Fibroblast of villous mesenchyme (primary cell): Measurements from ENCODE around the gene KCND1. TPM values are rescaled to one million over a fixed set of nuclear protein-coding genes. Genes with fewer than 3 reads are reported as not detected.

ENCODE experiments used
- DNase-seq: peaks from one replicate; pipeline ENCODE4 v3.0.0-alpha.2; 2010; ENCODE audit warnings: low read depth
- H3K4me3 ChIP-seq: 2 replicates; pipeline ENCODE4 v1.5.1; 2011; ENCODE audit warnings: low read depth, mild to moderate bottlenecking, low read length
- total RNA-seq: library from RNA; depleted of rRNA; stranded (reverse); fragments of >200 nt; gene quantifications from 2 replicates; pipeline ENCODE4 v1.2.3, GENCODE V29; 2012
- TF ChIP-seq, protein P1 (sequence below): IDR thresholded peaks from 2 replicates; pipeline ENCODE4 v1.5.1; 2012; ENCODE audit warnings: low read depth, mild to moderate bottlenecking, low read length; ENCODE audit not compliant: insufficient read depth

KCND1 gene
- total RNA-seq, 1 donor, result 2.6 TPM

DNA sequence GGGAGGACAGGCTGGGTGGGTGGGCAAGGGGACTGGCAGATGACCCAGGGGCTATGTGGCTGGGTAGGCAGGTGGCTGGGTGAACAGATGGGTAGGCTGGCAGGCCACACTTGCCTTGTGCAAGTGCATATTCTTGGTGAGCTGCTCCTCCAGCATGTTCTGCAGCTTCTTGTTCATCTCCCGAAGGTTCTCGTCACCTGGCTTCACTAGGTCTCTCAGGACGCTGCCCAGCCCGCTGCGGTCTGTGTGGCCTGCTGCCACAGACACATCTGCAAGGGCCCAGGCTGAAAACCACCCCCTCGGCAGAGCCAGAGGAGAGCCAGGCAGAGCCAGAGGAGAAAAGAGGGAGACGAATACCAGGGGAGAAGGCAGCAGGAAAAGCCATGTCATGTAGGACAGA lies 3.4 kb upstream of the KCND1 start:
- no peak overlapping the region for H3K4me3 ChIP-seq
- TF ChIP-seq, protein P1, sequence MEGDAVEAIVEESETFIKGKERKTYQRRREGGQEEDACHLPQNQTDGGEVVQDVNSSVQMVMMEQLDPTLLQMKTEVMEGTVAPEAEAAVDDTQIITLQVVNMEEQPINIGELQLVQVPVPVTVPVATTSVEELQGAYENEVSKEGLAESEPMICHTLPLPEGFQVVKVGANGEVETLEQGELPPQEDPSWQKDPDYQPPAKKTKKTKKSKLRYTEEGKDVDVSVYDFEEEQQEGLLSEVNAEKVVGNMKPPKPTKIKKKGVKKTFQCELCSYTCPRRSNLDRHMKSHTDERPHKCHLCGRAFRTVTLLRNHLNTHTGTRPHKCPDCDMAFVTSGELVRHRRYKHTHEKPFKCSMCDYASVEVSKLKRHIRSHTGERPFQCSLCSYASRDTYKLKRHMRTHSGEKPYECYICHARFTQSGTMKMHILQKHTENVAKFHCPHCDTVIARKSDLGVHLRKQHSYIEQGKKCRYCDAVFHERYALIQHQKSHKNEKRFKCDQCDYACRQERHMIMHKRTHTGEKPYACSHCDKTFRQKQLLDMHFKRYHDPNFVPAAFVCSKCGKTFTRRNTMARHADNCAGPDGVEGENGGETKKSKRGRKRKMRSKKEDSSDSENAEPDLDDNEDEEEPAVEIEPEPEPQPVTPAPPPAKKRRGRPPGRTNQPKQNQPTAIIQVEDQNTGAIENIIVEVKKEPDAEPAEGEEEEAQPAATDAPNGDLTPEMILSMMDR, result no peak
- no peak for DNase-seq

DNA sequence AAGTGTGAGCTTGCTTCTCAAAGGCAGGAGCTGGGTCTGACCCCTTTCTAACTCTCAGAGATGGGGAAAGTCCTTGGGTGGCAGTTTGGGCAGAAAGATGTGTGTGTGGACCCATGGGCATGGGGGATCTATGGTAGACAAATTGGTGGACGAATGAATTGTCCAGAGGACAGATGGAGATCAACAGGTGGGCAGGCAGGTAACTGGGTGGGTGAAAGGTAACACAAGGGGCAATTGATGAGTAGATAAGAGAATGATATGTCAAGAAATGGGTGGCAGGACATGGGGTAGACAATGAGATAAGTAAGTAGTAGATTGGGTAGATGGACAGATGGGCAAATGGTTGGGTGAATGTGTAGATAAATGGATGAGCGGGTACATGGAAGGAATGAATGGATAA lies 2.9 kb upstream of the KCND1 start:
- no peak for DNase-seq
- H3K4me3 ChIP-seq, result no peak overlapping the region
- TF ChIP-seq, protein P1, result no peak

DNA sequence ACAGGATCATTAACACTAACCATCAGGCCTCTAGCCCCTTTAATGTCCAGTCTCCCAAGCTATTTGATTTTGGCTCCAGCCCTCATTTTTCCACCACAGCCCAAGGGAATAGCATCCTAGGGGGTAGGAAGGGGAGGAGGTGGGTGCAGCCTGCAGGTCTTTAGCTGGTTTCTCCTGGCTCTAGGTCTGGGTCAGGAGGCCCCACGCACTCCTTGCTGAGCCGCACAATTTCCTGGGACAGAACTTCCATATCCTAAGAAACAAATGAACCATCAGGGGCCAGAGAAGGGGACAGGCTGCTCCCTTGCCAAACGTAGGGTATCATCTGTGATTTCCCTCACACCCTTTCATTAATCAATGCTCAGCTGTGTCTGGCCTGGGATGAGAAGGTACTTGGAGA lies 2.4 kb upstream of the KCND1 start:
- no peak overlapping the region for H3K4me3 ChIP-seq
- no peak for DNase-seq
- TF ChIP-seq, protein P1, result no peak

DNA sequence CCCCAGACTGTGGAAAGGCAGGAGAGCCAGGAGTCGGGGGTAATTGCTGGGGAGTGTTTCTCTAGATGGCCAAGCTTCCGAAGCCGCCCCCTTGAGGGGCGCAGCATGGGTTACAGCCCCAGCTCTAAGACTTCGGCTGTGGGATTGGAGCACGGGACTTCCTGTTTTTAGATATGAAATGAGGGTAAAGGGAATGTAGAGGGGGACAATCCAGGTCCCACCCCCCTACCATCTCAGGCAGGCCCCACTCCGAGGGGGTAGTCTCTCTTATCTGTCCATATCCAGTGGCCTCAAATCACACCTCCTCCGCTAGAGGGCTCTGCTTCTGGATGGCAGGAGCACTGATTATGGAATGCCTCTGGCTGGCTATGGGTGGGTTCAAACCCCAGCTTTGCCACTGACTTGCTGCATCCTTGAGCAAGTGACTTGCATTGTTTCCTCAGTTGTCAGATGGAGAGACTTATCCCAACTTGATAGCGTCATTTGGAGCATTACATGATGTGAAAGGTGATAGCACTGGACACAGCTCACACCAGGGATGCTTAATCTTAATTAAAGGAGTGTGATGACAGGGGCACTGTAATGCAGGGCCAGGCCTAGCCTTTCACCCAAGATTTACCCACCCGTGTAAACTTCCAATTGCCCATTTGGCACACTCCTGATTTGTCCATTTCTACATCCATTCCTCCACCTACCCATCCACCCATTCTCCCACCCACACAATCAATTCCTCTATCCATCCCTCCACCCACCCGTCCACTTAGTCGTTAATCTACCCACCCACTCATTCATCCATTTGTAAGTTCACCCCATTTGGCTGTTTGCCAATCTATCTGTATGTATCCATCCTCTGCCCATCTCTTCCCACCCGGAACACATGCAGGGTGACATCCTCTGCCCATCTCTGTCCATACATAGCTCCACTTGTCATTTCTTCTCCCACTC lies 848 bp upstream of the KCND1 start:
- H3K4me3 ChIP-seq, result peak overlapping the region; percentile 56
- peak; percentile 39 for DNase-seq
- TF ChIP-seq, protein P1, result peak; percentile 58

DNA sequence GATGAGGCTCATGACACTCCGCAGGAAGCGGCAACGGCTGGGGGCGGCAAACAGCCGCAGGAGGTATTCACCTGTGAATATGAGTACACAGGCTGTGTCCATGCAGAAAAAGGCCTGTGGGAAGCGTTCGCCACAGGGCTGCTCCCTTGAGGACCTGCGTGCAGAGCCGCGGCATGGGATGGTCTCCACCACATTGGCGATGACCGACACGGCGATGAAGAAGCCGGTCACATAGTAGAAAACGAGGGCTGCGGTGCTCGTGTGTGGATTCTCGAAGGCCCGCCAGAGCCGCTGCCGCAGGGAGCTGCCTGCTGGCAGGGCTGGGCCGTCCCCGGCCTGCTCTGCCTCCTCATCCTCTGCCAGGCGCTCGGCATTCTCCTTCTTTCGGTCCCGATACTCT lies 2.2 kb downstream of the KCND1 start:
- no peak overlapping the region for H3K4me3 ChIP-seq
- TF ChIP-seq, protein P1, result no peak
- no peak for DNase-seq

DNA sequence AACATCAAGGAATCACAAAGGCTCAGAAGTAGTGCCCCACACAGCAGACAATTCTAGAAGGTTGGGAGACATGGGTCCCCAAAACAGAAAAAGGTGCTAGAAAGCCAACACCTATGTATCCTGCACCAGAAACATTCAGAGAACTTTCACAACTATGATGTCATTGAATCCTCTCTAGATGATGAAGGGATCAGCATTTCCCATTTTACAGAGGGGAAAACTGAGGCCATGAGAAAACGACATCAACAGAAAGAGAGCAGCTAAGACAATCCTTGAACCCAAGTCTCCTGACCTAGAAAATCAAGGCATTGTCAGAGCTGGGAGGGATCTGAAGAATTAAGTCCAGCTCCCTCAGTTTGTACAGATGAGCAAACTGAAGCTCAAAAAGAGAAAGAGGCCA lies 3.3 kb downstream of the KCND1 start:
- TF ChIP-seq, protein P1, result no peak
- no peak for DNase-seq
- no peak overlapping the region for H3K4me3 ChIP-seq
